ENCODE results near the gene C1QB. TPM values are rescaled to one million over a fixed set of nuclear protein-coding genes. Genes with fewer than 3 reads are reported as not detected.

The C1QB gene
- total RNA-seq, 2 experiments from 2014 or later = not detected

- POLR2A ChIA-PET = no interaction called here
- TF ChIP-seq CTCF (IDR thresholded peaks at IDR 0.05) = no peak
- peaks cover 32% of the 10 kb centered on the region for H3K27me3 Mint-ChIP-seq
- Histone ChIP-seq H3K27ac (ENCODE audit: low read depth in 1 of 2, low read length in 2 of 2) (no peak overlapping the region), H3K36me3 (ENCODE audit: insufficient read depth, low read length) (no peaks in the 10 kb centered on the region), H3K9me3 (ENCODE audit: control insufficient read depth in 1 of 2, insufficient read depth in 1 of 2, low read length in 2 of 2) (peaks cover 0 to 11% of the 10 kb centered on the region in 2 experiments), H3K4me3 (ENCODE audit: low read length) (no peak overlapping the region), H3K4me1 (ENCODE audit: insufficient read depth, low read length) (no peaks in the 10 kb centered on the region), H3K27me3 (ENCODE audit: control insufficient read depth in 1 of 2, insufficient read depth in 2 of 2, low read length in 2 of 2) (peaks cover 8 to 21% of the 10 kb centered on the region in 2 experiments)
- intact Hi-C loops (cut with DNase I, micrococcal nuclease) = no loop called here
- DNase-seq (no peak), ATAC-seq (ENCODE audit: poor library complexity) (no peak)
- no peaks in the 10 kb centered on the region for H3K36me3 Mint-ChIP-seq (ENCODE audit: low read depth)
- CTCF ChIA-PET = no interaction called here
- no peaks in the 10 kb centered on the region for H3K4me1 Mint-ChIP-seq (ENCODE audit: low read depth)
- H3K27ac Mint-ChIP-seq = no peak overlapping the region
- no peaks in the 10 kb centered on the region for H3K9me3 Mint-ChIP-seq
- H3K4me3 Mint-ChIP-seq = no peak overlapping the region
Measured at GRCh38 chr1:22676916-22677583, 24.0 kb downstream of the C1QB start.

DNA sequence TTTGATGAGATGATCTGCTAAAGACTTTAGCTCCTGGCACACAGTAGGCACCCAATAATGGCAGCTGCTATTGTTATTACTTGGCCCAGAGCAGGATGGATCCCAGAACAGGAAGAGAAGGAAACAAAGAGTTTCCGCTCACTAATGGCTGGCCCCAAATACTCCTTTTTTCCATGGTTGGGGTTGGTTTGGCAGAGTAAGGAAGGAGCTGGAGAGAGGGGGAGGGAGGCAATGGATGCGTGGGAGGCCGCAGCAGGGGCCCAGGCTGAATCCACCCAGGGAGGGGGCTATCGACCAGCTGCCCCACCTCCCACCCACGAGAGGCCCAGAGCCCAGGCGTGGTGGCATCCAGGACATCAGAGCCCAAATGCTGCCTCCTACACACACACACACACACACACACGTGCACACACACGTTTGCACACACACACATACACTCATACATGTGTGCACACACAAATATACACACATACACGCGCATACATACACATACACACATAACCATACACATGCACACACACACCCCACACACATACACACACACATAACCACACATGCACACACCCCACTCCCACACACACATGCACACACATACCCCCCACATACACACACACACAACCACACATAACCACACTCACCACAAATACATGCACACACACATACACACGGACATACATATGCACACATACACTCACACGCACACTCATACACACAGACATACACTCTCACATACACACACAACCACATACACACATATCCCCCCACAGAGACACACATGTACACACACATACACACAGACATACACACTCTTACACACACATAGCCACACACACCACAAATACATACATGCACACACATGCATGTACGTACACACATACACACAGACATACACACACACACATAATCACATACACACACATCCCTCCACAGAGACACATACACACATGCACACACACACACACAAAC lies 25.2 kb downstream of the C1QB start:
- Mint-ChIP-seq H3K27ac (no peak overlapping the region), H3K9me3 (no peaks in the 10 kb centered on the region), H3K4me1 (ENCODE audit: low read depth) (no peaks in the 10 kb centered on the region), H3K4me3 (no peak overlapping the region), H3K27me3 (peaks cover 21% of the 10 kb centered on the region), H3K36me3 (ENCODE audit: low read depth) (no peaks in the 10 kb centered on the region)
- Histone ChIP-seq H3K9me3 (ENCODE audit: control insufficient read depth in 1 of 2, insufficient read depth in 1 of 2, low read length in 2 of 2) (peaks cover 0 to 11% of the 10 kb centered on the region in 2 experiments), H3K4me3 (ENCODE audit: low read length) (no peak overlapping the region), H3K27me3 (ENCODE audit: control insufficient read depth in 1 of 2, insufficient read depth in 2 of 2, low read length in 2 of 2) (peaks cover 2 to 14% of the 10 kb centered on the region in 2 experiments), H3K36me3 (ENCODE audit: insufficient read depth, low read length) (no peaks in the 10 kb centered on the region), H3K4me1 (ENCODE audit: insufficient read depth, low read length) (no peaks in the 10 kb centered on the region), H3K27ac (ENCODE audit: low read depth in 1 of 2, low read length in 2 of 2) (no peak overlapping the region)
- ChIA-PET POLR2A (no interaction called here), CTCF (no interaction called here)
- no peak for DNase-seq
- no peak for TF ChIP-seq CTCF (IDR thresholded peaks at IDR 0.05)
- ATAC-seq (ENCODE audit: poor library complexity) = no peak
- intact Hi-C loops (cut with DNase I, micrococcal nuclease) = no loop called here

GRCh38 chr1:22680726-22681125 lies 27.7 kb downstream of the C1QB start:
- Mint-ChIP-seq H3K4me1 (ENCODE audit: low read depth) (no peaks in the 10 kb centered on the region), H3K36me3 (ENCODE audit: low read depth) (no peaks in the 10 kb centered on the region), H3K9me3 (no peaks in the 10 kb centered on the region), H3K27ac (no peak overlapping the region), H3K27me3 (peaks cover 16% of the 10 kb centered on the region), H3K4me3 (no peak overlapping the region)
- no peak for ATAC-seq (ENCODE audit: poor library complexity)
- Histone ChIP-seq H3K27me3 (ENCODE audit: control insufficient read depth in 1 of 2, insufficient read depth in 2 of 2, low read length in 2 of 2) (peaks cover 0 to under 1% of the 10 kb centered on the region in 2 experiments), H3K4me1 (ENCODE audit: insufficient read depth, low read length) (no peaks in the 10 kb centered on the region), H3K27ac (ENCODE audit: low read depth in 1 of 2, low read length in 2 of 2) (no peak overlapping the region), H3K4me3 (ENCODE audit: low read length) (no peak overlapping the region), H3K9me3 (ENCODE audit: control insufficient read depth in 1 of 2, insufficient read depth in 1 of 2, low read length in 2 of 2) (peaks cover 0 to 7% of the 10 kb centered on the region in 2 experiments), H3K36me3 (ENCODE audit: insufficient read depth, low read length) (no peaks in the 10 kb centered on the region)
- ChIA-PET POLR2A (no interaction called here), CTCF (no interaction called here)
- DNase-seq = no peak
- intact Hi-C loops (cut with DNase I, micrococcal nuclease) = no loop called here
- no peak for TF ChIP-seq CTCF (IDR thresholded peaks at IDR 0.05)
